Measurements from ENCODE around the gene LACTB.
"Not testable (repeated sequence)": the region's sequence is repeated elsewhere in the genome, so short reads cannot be mapped to it uniquely, and the experiment has no call there.

LACTB gene

GRCh38 chr15:63103416-63103815 is 18.2 kb upstream of the LACTB start:
- no peak overlapping the region for H3K4me3 ChIP-seq (ENCODE audit: low read length)
- TF ChIP-seq ZNF274 (IDR thresholded peaks at IDR 0.05; ENCODE audit: low read depth, low read length) = no peak

GRCh38 chr15:63104727-63105126 is 16.9 kb upstream of the LACTB start:
- no peak overlapping the region for H3K4me3 ChIP-seq (ENCODE audit: low read length)
- TF ChIP-seq ZNF274 (IDR thresholded peaks at IDR 0.05; ENCODE audit: low read depth, low read length) = no peak

GRCh38 chr15:63105354-63105753 is 16.3 kb upstream of the LACTB start:
- H3K4me3 ChIP-seq (ENCODE audit: low read length) = not testable (repeated sequence)

GRCh38 chr15:63107895-63108546 is 13.6 kb upstream of the LACTB start:
- no peak overlapping the region for H3K4me3 ChIP-seq (ENCODE audit: low read length)
- no peak for TF ChIP-seq ZNF274 (IDR thresholded peaks at IDR 0.05; ENCODE audit: low read depth, low read length)

- no peak for TF ChIP-seq ZNF274 (IDR thresholded peaks at IDR 0.05; ENCODE audit: low read depth, low read length)
Measured at GRCh38 chr15:63109498-63109897, 12.2 kb upstream of the LACTB start.

GRCh38 chr15:63109920-63110319 is 11.7 kb upstream of the LACTB start:
- no peak overlapping the region for H3K4me3 ChIP-seq (ENCODE audit: low read length)
- TF ChIP-seq ZNF274 (IDR thresholded peaks at IDR 0.05; ENCODE audit: low read depth, low read length) = no peak

More at GRCh38 chr15:63109498-63109897, 12.2 kb upstream of the LACTB start:
- H3K4me3 ChIP-seq (ENCODE audit: low read length) = no peak overlapping the region

- no peak overlapping the region for H3K4me3 ChIP-seq (ENCODE audit: low read length)
- TF ChIP-seq ZNF274 (IDR thresholded peaks at IDR 0.05; ENCODE audit: low read depth, low read length) = no peak
Measured at GRCh38 chr15:63110428-63111026, 11.1 kb upstream of the LACTB start.

- TF ChIP-seq ZNF274 (IDR thresholded peaks at IDR 0.05; ENCODE audit: low read depth, low read length) = no peak
Measured at GRCh38 chr15:63111481-63111880, 10.2 kb upstream of the LACTB start.

GRCh38 chr15:63112871-63113270 is 8.8 kb upstream of the LACTB start:
- TF ChIP-seq ZNF274 (IDR thresholded peaks at IDR 0.05; ENCODE audit: low read depth, low read length) = no peak

More at GRCh38 chr15:63111481-63111880, 10.2 kb upstream of the LACTB start:
- no peak overlapping the region for H3K4me3 ChIP-seq (ENCODE audit: low read length)

GRCh38 chr15:63114465-63114864 is 7.2 kb upstream of the LACTB start:
- no peak for TF ChIP-seq ZNF274 (IDR thresholded peaks at IDR 0.05; ENCODE audit: low read depth, low read length)
- no peak overlapping the region for H3K4me3 ChIP-seq (ENCODE audit: low read length)

More at GRCh38 chr15:63112871-63113270, 8.8 kb upstream of the LACTB start:
- no peak overlapping the region for H3K4me3 ChIP-seq (ENCODE audit: low read length)

GRCh38 chr15:63118854-63119253 is 2.8 kb upstream of the LACTB start:
- TF ChIP-seq ZNF274 (IDR thresholded peaks at IDR 0.05; ENCODE audit: low read depth, low read length) = no peak
- no peak overlapping the region for H3K4me3 ChIP-seq (ENCODE audit: low read length)

GRCh38 chr15:63122002-63122875 is 578 bp downstream of the LACTB start:
- TF ChIP-seq ZNF274 (IDR thresholded peaks at IDR 0.05; ENCODE audit: low read depth, low read length) = no peak
- peak overlapping the region; percentile 98 for H3K4me3 ChIP-seq (ENCODE audit: low read length)

GRCh38 chr15:63124506-63124905 is 2.8 kb downstream of the LACTB start:
- no peak overlapping the region for H3K4me3 ChIP-seq (ENCODE audit: low read length)
- TF ChIP-seq ZNF274 (IDR thresholded peaks at IDR 0.05; ENCODE audit: low read depth, low read length) = no peak

GRCh38 chr15:63126726-63127125 is 5.1 kb downstream of the LACTB start:
- TF ChIP-seq ZNF274 (IDR thresholded peaks at IDR 0.05; ENCODE audit: low read depth, low read length) = no peak
- H3K4me3 ChIP-seq (ENCODE audit: low read length) = no peak overlapping the region

- no peak for TF ChIP-seq ZNF274 (IDR thresholded peaks at IDR 0.05; ENCODE audit: low read depth, low read length)
- H3K4me3 ChIP-seq (ENCODE audit: low read length) = no peak overlapping the region
Measured at GRCh38 chr15:63133786-63134185, 12.1 kb downstream of the LACTB start.
